GM13976 (cell line): Measurements from ENCODE around the gene MS4A6A.
A peak's percentile ranks its signal among the peaks of the same experiment; 100 is the strongest.
"Not testable (repeated sequence)": the region's sequence is repeated elsewhere in the genome, so short reads cannot be mapped to it uniquely, and the experiment has no call there.

Experiments used
- DNase-seq: peaks from one replicate; pipeline ENCODE4 v3.0.0; 2012; ENCODE audit warnings: low spot score
- in situ Hi-C: fragments of 300-500 bp; cut with MboI; formaldehyde crosslinking; loops from one replicate; pipeline ENCODE4 v1.12.0; 2022; ENCODE audit warnings: low sequenced_read_pairs, mixed read lengths, inconsistent platforms; ENCODE audit not compliant: unreplicated experiment
- TF ChIP-seq, protein P1 (sequence below): IDR thresholded peaks from 2 replicates; pipeline ENCODE4 v1.5.1; 2012; ENCODE audit warnings: borderline replicate concordance, mild to moderate bottlenecking; ENCODE audit not compliant: insufficient read depth; ENCODE audit errors: extremely low read depth, missing control alignments, control extremely low read depth

MS4A6A gene

GRCh38 chr11:60211206-60211605 is 28.3 kb upstream of the MS4A6A start:
- no peak for DNase-seq
- in situ Hi-C loops, result no loop called here
- TF ChIP-seq, protein P1, sequence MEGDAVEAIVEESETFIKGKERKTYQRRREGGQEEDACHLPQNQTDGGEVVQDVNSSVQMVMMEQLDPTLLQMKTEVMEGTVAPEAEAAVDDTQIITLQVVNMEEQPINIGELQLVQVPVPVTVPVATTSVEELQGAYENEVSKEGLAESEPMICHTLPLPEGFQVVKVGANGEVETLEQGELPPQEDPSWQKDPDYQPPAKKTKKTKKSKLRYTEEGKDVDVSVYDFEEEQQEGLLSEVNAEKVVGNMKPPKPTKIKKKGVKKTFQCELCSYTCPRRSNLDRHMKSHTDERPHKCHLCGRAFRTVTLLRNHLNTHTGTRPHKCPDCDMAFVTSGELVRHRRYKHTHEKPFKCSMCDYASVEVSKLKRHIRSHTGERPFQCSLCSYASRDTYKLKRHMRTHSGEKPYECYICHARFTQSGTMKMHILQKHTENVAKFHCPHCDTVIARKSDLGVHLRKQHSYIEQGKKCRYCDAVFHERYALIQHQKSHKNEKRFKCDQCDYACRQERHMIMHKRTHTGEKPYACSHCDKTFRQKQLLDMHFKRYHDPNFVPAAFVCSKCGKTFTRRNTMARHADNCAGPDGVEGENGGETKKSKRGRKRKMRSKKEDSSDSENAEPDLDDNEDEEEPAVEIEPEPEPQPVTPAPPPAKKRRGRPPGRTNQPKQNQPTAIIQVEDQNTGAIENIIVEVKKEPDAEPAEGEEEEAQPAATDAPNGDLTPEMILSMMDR, result no peak

DNA sequence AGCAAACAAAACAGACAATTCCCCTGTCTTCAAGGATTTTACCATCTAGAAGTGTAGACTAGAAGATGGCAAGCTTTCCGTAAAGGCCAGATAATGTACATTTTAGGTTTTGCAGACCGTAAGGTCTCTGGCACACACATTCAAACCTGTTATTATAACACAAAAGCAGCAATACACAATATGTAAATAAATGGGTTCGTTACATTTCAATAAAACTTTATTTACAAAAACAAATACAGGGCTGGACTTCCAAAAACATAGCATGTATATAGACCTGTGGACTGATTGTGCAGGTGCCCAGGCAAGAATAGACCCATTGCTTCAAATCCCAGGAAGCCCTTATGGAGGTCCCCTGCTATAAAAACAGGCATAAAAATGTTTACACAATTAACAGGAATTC is 27.1 kb upstream of the MS4A6A start:
- in situ Hi-C loops, result no loop called here
- TF ChIP-seq, protein P1, result no peak
- DNase-seq, result no peak

DNA sequence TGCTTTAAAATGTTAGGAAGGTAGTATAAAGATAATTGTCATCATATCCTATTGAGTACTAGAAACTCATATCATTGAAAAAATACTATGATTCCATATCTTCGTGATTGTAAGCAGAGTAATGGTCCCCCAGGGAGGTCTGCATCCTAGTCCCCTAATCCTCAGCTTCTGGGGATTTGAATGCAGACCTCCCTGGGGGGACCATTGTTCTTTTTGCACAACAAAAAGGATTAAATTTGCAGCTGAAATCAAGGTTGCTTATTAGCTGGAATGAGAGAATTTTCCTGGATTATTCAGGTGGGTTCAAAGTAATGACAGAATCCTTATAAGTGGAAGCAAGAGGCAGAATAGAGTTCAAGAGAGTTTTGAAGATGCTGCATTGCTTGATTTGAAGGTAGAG is 26.1 kb upstream of the MS4A6A start:
- TF ChIP-seq, protein P1, result no peak
- in situ Hi-C loops, result no loop called here
- DNase-seq, result no peak

DNA sequence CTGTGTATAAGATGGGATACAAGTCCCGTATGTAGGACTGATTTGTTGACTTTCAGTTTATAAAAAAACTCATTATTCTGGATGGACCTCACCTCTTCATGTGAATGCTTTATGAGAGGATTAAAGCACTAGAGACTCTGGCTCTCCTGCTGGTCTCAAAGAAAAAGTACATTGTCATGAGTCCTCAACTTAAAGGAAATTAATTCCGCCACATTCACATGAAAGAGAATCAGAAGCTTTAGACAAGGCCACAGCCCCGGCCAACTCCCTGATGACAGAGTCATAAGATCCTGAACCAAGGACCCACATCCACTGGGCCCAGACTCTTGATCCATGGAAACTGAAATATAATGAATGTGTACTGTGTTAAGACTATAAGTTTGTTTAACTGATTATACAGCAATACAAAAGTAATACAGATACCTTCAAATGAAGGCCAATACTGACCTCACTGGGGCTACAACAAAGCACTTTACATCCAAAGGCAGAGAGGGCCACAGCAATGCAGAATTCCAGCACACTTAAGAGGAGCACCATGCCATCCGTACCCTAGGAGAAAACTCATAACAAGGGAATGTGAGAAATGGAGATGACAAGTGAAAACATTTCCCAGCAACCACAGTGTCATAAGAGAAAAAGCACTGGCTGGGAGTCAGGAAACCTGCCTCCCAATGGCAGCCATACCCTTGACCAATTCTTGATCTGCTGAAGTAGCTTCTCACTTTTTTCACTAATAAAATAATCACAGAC is 25.4 kb upstream of the MS4A6A start:
- in situ Hi-C loops, result no loop called here
- TF ChIP-seq, protein P1, result no peak
- DNase-seq, result no peak

DNA sequence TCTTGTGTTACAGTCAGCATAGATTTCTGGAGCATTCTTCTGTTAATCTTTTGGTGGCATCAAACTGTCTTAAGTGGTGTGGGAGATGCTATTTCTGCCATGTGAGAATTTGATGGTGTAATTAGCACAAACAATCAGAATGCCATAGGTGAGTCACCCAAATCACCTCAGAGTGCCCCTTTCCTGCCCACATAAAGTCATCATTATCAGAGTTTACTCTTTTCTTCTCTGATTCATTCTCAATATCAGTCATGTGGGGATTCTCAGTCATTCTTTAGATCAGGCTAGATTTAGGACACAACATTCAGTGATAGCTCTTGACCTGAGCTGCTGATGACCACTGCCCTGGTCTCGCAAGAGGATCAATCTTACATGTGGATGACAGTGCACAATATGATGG is 23.7 kb upstream of the MS4A6A start:
- TF ChIP-seq, protein P1, result no peak
- in situ Hi-C loops, result no loop called here

GRCh38 chr11:60204922-60205321 is 22.0 kb upstream of the MS4A6A start:
- DNase-seq, result peak; percentile 29
- in situ Hi-C loops, result no loop called here

More for the DNA sequence above, 23.7 kb upstream of the MS4A6A start:
- DNase-seq, result no peak

DNA sequence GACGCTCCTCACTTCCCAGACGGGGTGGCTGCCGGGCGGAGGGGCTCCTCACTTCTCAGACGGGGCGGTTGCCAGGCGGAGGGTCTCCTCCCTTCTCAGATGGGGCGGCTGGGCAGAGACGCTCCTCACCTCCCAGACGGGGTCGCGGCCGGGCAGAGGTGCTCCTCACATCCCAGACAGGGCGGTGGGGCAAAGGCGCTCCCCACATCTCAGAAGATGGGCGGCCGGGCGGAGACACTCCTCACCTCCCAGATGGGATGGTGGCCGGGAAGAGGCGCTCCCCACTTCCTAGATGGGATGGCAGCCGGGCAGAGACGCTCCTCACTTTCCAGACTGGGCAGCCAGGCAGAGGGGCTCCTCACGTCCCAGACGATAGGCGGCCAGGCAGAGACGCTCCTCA is 18.5 kb upstream of the MS4A6A start:
- DNase-seq, in situ Hi-C loops: not testable (repeated sequence)

More at GRCh38 chr11:60204922-60205321, 22.0 kb upstream of the MS4A6A start:
- TF ChIP-seq, protein P1, result no peak
